Breast epithelium (tissue), 3 donors: Measurements from ENCODE around the gene CSNK1D.

Experiments
- CTCF ChIP-seq, 3 donors: fragments of 450-650 bp; IDR thresholded peaks; one replicate each; pipeline ENCODE4 v1.5.1; 2016 to 2017; ENCODE audit warnings: antibody characterized with exemption in 3 of 3, mild to moderate bottlenecking in 3 of 3, moderate library complexity in 3 of 3
- POLR2AphosphoS5 ChIP-seq, 3 donors: sonication (generic); formaldehyde crosslinking; IDR thresholded peaks; one replicate each; pipeline ENCODE4 v1.6.1; 2017; ENCODE audit warnings: antibody characterized with exemption in 3 of 3

GRCh38 chr17:82199496-82199895, 74.0 kb downstream of the CSNK1D start:
- TF ChIP-seq CTCF (IDR thresholded peaks at IDR 0.05) (no peak), POLR2AphosphoS5 (IDR thresholded peaks at IDR 0.05) (no peak)
